GM19467 (cell line): ENCODE measurements around the gene NUFIP1.
"Not testable (repeated sequence)": the region's sequence is repeated elsewhere in the genome, so short reads cannot be mapped to it uniquely, and the experiment has no call there.

Experiments
- ATAC-seq: cut with Tn5 transposase; IDR thresholded peaks from one replicate; pipeline ENCODE4 v1.9.1; 2021; ENCODE audit warnings: mild to moderate bottlenecking, moderate library complexity; ENCODE audit not compliant: unreplicated experiment

Gene NUFIP1

DNA sequence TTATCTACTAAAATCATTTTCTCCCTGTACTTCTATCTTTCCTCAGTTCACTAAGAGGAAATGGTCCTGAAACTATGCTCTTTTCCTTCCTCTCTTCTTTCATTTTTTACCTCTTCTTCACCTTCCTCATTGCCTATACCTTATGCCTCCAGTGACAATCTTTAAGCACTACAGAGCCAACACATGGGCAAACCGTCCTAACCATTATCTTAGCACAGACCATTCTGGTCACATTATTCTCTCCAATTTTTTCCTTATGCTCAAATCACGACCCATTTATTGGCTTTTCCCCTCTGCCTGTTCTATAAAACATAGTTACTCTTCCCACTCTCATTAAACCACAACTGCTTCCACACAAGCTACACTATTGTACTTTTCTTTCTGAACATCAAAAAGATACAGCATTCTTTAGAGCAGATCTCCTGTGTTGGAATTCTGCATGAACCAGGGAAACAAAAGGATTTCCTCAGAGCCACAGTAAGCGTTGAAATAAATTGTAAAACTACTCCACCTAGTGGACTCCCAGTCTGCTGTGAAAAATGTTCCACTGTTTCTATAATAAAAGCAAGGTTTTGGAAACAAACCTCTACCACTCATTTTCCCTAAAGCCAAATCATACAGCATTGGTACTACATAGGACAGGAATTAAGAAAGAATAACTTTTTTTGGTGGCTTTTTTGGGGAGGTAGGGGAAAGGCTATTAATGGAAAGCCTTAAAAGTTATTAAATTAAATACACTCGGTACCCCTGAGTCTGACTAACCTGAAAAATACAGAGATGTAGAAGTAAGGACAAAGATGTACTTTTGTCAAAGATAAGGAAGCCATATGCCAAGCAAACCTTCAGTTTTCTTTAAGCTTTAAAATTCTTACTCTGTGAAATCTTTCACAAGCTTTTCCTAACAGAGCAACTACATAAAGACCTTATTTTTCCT lies 19.5 kb downstream of the NUFIP1 start:
- no peak for ATAC-seq

DNA sequence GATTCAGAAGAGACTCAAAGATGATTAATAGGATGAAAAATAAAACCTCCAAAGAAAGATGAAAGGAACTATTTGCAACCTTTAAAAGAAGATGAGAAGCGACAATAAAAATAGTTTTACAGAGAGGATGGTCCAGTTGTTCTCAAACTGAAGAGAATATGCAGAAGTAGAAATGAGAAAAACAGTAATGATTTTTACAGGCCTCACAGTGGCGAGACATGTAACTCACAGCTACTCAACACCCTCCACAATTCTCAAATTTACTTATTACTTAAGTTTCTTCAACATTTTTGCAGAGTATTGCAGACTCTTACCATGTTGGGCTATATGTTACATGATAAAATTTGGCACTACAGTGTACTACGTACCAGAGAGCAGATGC lies 20.8 kb downstream of the NUFIP1 start:
- ATAC-seq, result no peak

DNA sequence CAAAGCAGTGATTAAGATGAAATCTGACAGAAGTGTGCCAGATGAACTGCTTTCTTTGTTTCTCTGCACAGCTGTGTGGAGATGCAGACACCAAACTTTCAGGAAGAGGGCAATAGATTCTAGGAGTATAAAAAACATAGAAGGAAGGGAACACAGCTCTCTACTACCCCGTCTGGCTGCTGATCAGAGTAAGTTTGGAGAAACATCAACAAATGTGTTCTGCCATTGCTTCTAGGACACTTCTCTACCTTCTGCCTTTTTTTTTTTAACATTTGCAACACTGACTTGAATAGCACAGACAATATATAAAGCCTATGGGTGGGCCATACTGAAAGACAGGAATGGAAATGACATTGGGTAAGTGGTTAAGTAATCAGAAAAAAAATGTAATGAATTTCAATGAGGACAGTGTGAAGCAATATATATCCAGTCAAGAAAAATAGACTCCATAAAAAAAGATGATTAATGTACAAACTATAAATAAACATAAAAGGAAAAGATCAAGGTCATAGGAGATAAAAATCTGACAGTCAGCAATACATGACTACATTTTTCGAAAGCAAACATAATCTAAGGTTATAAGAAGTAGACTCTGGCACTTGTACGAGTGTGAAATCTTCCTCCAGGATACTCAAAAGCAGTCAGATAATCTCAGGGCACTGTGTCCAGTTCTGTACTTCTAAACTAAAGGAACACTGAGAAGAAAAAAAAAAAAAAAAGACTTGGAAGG lies 21.4 kb downstream of the NUFIP1 start:
- no peak for ATAC-seq

DNA sequence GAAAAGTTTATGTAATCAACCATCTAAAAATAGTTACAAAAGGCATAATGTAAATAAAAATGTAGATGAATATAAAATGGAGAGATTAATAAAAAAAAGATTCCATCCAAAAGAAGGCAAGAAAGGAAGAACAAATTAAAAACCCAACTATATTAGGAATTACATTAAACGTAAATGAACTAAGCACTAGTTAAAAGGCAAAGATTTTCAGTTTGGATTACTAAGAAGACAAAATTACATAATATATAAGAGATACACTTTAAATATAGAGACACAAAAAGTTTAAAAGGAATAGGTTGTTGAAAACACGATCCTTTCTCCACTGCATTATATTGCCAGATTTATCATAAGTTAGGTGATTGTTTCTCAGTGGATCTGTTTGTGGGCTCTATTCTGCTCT lies 27.3 kb downstream of the NUFIP1 start:
- no peak for ATAC-seq

DNA sequence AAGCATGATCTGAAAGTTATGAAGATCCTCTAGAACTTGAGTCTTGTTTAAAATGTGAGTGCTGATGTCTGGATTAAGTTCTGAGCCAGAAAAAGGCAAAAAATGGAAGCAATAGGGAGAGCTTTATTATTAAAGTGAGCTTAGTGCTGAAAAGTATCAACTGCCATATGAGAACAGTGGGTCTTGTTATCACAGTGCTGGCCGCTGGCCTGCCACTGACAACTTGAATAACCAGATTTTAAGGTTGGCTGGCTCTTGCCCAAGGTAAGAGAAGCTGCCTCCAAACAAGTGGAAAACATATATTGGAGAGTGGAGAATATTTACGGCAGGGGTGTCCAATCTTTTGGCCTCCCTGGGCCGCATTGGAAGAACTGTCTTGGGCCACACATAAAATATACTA lies 33.9 kb downstream of the NUFIP1 start:
- no peak for ATAC-seq

DNA sequence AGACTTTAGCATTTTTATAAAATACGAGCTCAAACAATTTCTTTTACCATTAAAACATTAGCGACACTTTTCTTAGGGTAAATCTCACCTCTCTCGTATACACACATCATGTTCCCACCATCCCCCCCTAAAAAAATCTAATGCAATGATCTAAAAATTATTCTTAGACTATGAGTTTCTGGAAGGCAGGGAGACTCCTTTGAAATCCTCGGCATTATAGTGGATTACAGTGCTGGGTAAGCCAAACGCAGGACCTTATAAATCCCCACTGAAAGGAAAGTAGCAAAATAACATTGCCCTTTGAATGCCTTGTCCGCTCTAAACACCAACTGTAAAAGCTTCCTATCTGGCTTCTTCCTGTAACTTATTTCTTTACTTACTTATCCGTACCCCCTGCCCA lies 35.0 kb downstream of the NUFIP1 start:
- no peak for ATAC-seq

DNA sequence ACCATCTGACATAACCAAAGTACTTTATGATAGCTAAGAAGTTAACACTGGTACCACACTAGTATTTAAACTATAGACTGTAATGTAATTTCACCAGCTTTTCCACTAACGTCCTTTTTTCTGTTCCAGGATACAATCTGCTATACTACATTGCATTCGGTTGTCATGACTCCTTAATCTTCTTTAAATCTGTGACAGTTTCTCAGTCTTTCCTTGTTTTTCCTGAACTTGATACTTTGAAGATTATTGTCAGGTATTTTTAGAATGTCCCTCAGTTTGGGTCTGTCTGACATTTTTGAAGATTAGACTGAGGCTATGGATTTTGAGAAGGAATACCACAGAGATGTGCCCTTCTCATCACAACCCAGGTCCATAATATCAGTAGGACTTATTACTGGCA lies 36.6 kb downstream of the NUFIP1 start:
- ATAC-seq, result no peak

DNA sequence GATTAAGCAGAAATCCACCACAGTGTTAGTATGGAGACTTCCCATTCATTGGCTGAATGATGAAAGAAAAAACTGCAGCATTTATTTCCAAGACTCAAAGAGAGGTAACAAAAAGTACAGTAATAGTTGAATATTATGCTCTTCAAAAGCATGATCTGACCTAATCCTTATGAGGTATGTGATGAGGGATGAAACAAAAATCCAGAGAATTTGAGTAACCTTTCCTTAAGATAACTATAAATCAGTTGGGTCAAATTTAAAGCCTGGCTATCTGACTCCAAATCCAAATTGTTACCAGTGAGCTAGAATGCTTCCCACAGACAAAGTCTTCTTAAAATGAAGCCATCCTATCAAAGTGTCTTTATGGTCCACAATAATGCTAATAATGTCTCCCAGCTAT lies 38.1 kb downstream of the NUFIP1 start:
- no peak for ATAC-seq

DNA sequence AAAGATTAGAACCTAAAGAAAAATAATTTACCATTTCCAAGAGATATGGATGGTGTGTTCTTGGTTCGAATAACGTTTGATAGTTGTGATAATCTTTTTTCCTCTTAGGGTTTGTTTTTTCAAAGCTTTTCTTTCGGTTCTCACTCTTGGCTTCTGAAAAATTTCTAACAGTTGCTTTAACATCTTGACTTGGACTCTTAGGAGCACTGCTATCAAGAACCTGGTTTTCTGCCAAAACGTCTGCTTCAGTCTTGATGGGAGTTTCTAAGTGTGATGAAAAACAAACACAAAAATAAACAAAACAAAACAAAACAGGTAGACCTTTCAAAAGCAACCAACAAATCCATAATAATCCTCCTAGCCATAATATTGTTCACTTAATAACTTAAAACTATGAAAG lies 45.9 kb downstream of the NUFIP1 start:
- not testable (repeated sequence) for ATAC-seq

DNA sequence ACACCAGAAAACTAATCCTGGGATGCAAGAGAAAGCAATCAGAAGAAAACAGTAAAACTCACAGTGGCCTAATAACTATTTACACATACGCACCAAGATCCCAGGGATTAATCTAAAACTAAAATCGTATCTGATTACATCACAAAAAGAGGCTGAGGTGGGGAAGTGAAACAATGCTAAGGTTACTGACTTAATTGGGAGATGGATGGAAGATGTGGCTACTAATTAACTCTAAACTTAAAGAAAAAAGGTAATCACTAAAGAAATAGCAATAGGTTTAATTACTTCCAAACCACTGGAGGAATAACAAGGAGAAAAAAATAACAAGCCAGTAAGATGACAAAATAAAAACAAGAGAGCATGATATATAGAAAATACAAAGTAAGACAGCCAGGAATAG lies 50.4 kb downstream of the NUFIP1 start:
- ATAC-seq, result no peak

DNA sequence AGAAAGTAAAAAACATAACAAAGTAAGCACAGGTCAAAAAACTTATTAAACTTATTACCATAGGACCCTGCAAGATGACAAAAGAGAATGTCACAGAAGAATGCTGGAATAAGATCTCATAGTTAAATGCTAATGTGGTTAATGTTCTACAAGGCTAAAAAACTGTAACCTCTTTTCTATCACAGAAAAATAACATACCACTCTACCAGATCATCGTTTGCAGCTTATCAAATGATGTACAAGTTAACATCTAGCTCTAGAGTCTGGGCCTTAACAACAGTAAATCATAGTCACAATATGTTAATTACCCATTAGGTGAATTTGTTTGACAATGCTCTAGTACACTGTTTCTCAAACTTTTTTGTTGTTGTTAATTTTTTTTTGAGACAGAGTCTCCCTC lies 53.0 kb downstream of the NUFIP1 start:
- no peak for ATAC-seq

DNA sequence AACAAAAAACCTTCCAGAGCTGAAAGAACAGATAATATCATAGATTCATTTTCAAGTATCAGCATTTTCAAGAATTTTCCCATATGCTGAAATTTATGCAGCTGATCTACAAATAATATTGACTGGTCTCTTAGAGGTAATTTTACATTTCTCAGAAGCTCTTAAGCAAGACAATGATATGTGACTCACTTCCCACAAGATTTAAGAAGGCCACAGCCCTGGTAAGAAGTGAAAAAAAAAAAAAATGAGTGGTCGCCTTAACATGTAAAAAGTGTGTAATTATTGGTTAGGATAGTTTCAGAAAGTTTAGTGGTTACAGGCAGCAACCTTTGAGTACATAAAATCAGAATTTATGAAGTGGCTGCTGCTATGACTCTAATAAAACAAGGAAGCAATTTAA lies 54.5 kb downstream of the NUFIP1 start:
- no peak for ATAC-seq

DNA sequence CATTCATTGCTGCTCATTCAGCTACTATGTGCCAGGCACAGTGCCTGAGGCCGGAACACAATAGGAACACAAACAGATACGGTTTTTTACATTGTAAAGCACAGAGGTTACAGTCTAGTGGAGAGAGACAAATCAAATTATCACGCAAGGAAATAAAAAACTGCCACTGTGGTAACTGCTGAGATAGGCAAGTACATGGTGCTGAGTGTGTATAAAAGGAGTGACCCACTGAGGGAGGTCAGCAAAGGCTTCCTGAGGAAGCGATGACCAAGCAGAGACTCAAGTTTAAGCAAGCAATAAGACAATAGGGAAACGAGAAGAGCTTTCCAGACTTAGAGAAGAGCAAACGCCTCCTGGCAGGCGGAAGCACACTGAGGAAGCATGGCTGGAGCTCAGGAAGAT lies 56.4 kb downstream of the NUFIP1 start:
- no peak for ATAC-seq

DNA sequence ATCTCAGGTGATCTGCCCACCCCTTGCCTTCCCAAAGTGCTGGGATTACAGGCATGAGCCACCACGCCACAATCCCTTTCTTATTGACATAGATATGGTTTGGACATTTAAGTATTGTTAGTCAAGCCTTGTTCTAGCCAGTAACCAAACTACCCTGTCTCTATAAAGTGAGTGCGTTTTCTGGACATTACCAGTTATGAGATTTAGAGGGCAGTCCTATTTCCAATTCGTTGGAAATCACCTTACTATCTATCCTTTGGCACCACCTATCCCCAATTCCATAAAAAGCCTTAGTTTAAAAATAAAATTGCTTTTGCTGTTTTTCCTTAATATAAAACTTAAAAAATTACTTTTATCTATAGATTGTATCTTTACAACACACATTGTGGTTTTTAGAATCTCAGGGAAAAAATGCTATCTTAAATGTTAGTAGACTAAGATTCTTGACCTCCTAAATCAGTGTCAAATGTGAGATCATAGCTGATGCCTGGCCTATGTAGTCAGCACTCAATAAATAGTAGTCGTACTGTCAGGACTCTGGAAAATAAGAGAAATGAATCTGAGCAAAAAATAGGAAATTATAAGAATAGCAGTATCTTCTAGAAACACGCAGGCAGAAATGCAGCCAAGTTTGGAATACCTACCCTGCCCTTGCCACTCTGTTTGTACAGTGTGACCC lies 57.0 kb downstream of the NUFIP1 start:
- ATAC-seq, result no peak

DNA sequence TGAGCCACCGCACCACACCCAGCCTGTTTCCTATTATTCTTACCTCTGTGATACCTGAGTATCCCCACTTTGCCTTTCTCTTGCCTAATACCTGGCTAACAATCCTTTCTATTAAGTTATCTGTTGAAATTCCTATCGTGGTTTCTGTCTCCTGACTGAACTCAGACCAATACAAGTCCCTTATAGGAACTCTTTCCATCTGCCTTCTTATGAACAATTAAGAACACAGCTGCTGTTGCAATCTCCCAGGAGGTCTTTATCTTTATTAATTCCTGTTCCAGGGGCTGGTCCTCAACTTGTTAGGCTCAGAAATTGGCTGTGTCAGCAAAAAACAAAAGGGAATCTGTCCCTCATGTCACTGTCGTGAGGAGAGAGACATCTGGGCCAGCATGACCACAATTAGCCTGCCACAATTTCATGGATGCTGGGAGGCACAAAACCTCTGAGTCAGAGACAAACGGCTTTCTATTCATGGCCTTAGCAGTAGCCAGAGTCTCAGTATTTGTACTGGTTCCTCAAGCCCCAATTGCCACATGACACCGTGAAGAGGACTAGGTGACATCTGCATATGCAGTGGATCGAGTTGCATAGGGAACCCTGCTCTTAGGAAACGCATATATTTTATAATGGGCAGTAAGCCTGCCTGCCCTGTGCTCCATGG lies 58.2 kb downstream of the NUFIP1 start:
- ATAC-seq, result no peak

DNA sequence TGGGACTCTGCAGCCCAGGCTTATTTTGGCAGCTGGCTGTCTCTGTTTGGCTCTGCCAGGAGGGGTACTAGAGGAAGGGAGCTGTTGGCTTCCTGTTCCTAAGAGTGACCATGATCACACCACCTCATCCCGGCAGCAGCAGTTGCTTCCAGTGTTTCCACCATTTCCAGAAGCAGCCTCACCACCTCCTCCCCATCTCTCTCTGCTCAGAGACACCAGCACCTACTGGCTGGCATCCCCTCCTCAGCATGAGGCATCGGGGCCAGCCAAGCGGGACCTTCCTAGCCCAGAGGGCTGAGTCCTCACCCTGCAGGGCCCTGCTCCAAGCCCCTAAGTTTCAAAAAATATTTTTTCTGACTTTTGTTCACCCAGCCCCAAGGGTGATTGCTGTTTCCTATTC lies 59.0 kb downstream of the NUFIP1 start:
- no peak for ATAC-seq

DNA sequence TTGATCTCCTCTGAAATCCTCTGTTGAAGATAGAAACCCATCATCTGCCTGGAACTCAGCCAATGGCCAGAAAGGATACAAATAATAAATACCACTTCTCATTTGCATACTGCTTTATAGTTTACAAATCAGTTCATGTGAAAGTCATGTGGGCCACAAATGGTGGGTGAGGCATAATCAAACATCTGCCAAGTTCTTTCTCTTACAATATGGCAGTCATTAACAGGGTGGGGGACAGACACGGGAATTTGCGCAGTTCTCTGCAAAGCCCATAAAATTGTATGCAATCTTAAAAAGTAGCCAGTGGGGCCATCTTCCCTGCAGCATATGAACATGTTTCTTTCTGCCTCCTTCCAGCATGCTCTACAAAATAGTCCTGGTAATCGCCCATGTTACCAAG lies 59.6 kb downstream of the NUFIP1 start:
- ATAC-seq, result no peak

DNA sequence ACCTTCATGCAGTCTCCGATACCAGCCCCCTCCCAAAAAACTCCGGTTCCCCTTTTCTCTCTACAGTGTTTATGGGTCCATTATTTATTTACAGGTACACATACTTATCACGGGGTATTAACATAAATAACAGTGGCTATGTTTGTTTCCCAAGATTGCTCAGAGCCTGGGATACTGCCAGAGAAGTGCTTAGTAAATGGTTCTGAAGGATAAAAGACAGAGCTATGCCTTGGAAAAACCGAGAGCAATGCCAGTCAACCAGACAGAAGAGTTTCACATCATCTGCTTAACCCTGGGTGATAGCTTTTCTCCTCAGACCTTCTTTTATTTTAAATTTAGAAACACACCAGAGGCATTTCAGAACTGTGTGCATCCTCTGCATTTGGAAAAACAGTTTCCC lies 61.3 kb downstream of the NUFIP1 start:
- no peak for ATAC-seq

DNA sequence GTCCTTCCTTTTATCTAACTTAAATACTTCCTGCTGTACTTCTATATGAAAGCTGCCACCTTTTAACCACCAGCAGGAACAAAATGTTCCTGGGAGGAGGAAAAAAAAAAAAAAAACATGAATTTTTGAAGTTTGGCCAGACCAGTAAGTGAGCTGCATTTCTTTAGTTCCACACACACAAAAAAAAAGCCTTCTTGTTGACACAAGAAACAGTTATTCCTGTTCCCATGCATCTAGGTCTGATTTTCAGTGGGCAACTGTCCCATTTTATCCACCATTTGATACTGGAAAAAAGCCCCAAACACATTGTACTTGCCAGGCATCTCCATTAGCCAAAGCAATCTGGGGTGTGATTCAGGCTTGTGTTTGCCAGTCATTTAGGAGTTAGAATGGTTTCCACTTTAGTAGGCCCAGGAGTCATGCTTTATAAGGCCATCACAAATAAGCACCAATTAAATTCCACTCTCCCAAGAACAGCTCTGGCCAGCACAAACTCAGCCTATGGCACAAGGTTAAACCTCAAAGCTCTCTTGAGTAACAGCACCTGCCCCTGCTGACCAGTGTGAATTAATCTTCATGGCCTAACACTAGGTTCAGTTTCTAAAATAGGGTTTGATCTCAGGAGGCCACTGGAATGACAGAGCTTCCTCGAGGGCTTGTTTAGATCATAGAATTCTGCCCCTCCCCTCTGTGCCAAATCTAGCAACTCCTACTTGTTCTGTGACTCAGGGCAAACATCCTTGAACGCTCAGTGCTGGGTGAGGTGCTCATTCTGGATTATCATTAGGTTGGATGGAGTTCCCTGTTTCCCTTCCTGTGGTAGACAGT lies 67.1 kb downstream of the NUFIP1 start:
- ATAC-seq, result no peak

DNA sequence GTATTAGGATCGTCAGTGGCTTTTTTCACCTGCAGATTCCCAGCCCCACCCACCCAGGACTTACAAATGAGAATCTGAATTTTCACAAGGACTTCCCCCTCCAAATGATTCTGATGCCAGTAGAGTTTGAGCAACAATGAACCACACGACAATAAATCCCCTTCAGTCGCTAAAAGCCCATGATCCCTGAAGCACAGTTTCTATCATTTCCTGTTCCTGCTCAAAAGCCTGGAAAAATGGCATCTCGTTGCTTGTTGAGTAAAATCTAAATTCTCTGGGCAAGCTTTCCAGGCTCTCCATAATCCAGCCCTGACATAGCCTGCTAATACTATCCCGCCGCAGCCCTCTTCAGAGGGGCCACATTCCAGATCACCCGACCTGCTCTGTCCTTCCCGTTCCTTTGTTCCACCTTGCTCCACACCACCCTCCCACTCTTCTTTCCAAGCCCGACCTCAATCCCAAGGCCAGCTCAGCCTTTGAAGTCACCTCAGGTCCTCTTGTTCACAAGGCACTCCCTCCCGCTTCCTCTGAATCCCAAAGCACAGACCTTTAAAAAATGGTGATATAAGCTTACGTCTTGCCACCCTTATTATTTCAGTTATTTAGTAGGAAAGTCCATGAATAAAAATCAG lies 67.9 kb downstream of the NUFIP1 start:
- no peak for ATAC-seq
